ENCODE data around the gene CD44.

DNA sequence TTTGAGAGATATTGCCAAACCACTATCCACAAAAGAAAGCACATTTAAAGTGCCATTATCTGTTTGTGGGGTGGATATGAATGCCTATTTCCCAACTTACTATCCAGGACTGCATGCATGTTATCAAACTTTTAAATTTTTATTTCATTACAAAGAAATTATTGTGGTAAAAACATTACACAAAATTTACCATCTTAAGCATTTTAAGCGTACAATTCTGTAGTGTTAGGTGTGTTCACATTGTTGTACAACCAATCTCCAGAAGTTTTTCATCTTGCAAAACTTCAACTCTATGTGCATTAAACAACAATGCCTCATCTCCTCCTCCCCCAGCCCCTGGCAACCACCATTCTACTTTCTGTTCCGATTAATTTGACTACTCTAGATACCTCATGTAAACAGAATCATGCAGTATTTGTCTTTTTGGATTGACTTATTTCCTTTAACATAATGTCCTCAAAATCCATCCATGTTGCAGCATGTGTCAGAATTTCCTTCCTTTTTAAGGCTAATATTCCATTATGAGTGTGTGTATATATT lies 17.6 kb upstream of the CD44 start:
- TF ChIP-seq, protein P1, sequence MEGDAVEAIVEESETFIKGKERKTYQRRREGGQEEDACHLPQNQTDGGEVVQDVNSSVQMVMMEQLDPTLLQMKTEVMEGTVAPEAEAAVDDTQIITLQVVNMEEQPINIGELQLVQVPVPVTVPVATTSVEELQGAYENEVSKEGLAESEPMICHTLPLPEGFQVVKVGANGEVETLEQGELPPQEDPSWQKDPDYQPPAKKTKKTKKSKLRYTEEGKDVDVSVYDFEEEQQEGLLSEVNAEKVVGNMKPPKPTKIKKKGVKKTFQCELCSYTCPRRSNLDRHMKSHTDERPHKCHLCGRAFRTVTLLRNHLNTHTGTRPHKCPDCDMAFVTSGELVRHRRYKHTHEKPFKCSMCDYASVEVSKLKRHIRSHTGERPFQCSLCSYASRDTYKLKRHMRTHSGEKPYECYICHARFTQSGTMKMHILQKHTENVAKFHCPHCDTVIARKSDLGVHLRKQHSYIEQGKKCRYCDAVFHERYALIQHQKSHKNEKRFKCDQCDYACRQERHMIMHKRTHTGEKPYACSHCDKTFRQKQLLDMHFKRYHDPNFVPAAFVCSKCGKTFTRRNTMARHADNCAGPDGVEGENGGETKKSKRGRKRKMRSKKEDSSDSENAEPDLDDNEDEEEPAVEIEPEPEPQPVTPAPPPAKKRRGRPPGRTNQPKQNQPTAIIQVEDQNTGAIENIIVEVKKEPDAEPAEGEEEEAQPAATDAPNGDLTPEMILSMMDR (IDR thresholded peaks at IDR 0.05; ENCODE audit: low read depth, low read length, missing input control), result no peak
- TF ChIP-seq, protein P2, sequence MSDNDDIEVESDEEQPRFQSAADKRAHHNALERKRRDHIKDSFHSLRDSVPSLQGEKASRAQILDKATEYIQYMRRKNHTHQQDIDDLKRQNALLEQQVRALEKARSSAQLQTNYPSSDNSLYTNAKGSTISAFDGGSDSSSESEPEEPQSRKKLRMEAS (IDR thresholded peaks at IDR 0.05), result no peak
